IMR-90 (cell line): ENCODE measurements around the gene ACP1. TPM values are rescaled to one million over a fixed set of nuclear protein-coding genes. Genes with fewer than 3 reads are reported as not detected.

Experiments used
- ATAC-seq: fragments of 200-7000 bp; cut with Tn5 transposase; 2 replicates; pipeline ENCODE4 v1.9.1; 2020; ENCODE audit warnings: low read depth, mild to moderate bottlenecking, moderate library complexity
- BruUV-seq: library from RNA; stranded (reverse); fragments of 400-500 nt; replicated peaks from 2 replicates; lab custom pipeline; 2021; lab: Mats Ljungman, UMichigan
- CTCF ChIA-PET: fragments of 300-600 bp; formaldehyde crosslinking; extraction: SDS; loops from one replicate; lab custom pipeline; 2021; ENCODE audit warnings: antibody characterized with exemption; lab: Yijun Ruan, JAX
- POLR2A ChIA-PET: fragments of 300-600 bp; sonication (Branson Sonifier 250); formaldehyde crosslinking; loops from one replicate; lab custom pipeline; 2022; ENCODE audit warnings: antibody characterized with exemption; ENCODE audit not compliant: unreplicated experiment; lab: Charles Lee
- DNase-seq: peaks from one replicate; pipeline ENCODE4 v3.0.0; 2013
- H2AFZ ChIP-seq: replicated peaks from 2 replicates; pipeline ENCODE3; 2013; ENCODE audit warnings: low read length, mild to moderate bottlenecking; ENCODE audit not compliant: poor library complexity
- H2AK5ac ChIP-seq: 2 replicates; pipeline ENCODE4 v1.6.1; 2013; ENCODE audit warnings: low read depth, low read length, inconsistent platforms
- H2AK9ac ChIP-seq: replicated peaks from 2 replicates; pipeline ENCODE3; 2013; ENCODE audit warnings: mild to moderate bottlenecking, low read depth, low read length, moderate library complexity; ENCODE audit not compliant: poor library complexity
- H2BK120ac ChIP-seq: 2 replicates; pipeline ENCODE4 v1.6.1; 2013; ENCODE audit warnings: low read depth, low read length, inconsistent platforms
- H2BK15ac ChIP-seq: 3 replicates; pipeline ENCODE4 v1.6.1; 2013; ENCODE audit warnings: low read depth, low read length, inconsistent platforms
- H2BK20ac ChIP-seq: 2 replicates; pipeline ENCODE4 v1.6.1; 2013; ENCODE audit warnings: low read depth, mild to moderate bottlenecking, inconsistent platforms, low read length, moderate library complexity
- H2BK5ac ChIP-seq: 2 replicates; pipeline ENCODE4 v1.6.1; 2013; ENCODE audit warnings: mild to moderate bottlenecking, low read depth, low read length, inconsistent platforms; ENCODE audit not compliant: poor library complexity, severe bottlenecking
- H3K14ac ChIP-seq: replicated peaks from 2 replicates; pipeline ENCODE4 v1.6.1; 2013; ENCODE audit warnings: low read depth, low read length, inconsistent platforms
- H3K18ac ChIP-seq: 2 replicates; pipeline ENCODE4 v1.6.1; 2013; ENCODE audit warnings: low read depth, low read length, control low read depth
- H3K23ac ChIP-seq: 2 replicates; pipeline ENCODE4 v1.6.1; 2013; ENCODE audit warnings: low read depth, low read length, inconsistent platforms
- H3K27ac ChIP-seq: 2 replicates; pipeline ENCODE4 v1.5.1; 2013; ENCODE audit warnings: mild to moderate bottlenecking, control low read depth, low read length; ENCODE audit not compliant: insufficient read depth
- H3K27me3 ChIP-seq: 2 replicates; pipeline ENCODE4 v1.6.1; 2013; ENCODE audit warnings: low read length; ENCODE audit not compliant: control insufficient read depth, insufficient read depth
- H3K36me3 ChIP-seq: 2 replicates; pipeline ENCODE4 v1.6.1; 2013; ENCODE audit warnings: low read length, mixed read lengths; ENCODE audit not compliant: control insufficient read depth, insufficient read depth
- H3K4ac ChIP-seq: 2 replicates; pipeline ENCODE4 v1.6.1; 2013; ENCODE audit warnings: low read depth, low read length, inconsistent platforms
- H3K4me1 ChIP-seq: 2 replicates; pipeline ENCODE4 v1.6.1; 2013; ENCODE audit warnings: low read length, mixed read lengths; ENCODE audit not compliant: control insufficient read depth, insufficient read depth
- H3K4me2 ChIP-seq: 2 replicates; pipeline ENCODE4 v1.6.1; 2013; ENCODE audit warnings: low read depth, mild to moderate bottlenecking, control low read depth, low read length, moderate library complexity
- H3K4me3 ChIP-seq: 2 replicates; pipeline ENCODE4 v1.5.1; 2013; ENCODE audit warnings: low read depth, mild to moderate bottlenecking, control low read depth, low read length, moderate library complexity; ENCODE audit not compliant: insufficient read depth
- H3K56ac ChIP-seq: 2 replicates; pipeline ENCODE4 v1.6.1; 2013; ENCODE audit warnings: low read length, inconsistent platforms; ENCODE audit not compliant: insufficient read depth; ENCODE audit errors: extremely low read depth
- H3K79me1 ChIP-seq, 2 experiments: 2 replicates each; pipeline ENCODE4 v1.6.1; 2013; ENCODE audit warnings: low read length in 2 of 2, inconsistent platforms in 1 of 2, low read depth in 1 of 2
- H3K9ac ChIP-seq: 2 replicates; pipeline ENCODE4 v1.6.1; 2013; ENCODE audit warnings: low read depth, low read length, control low read depth
- H3K9me1 ChIP-seq: 2 replicates; pipeline ENCODE4 v1.6.1; 2013; ENCODE audit warnings: low read length, inconsistent platforms; ENCODE audit not compliant: insufficient read depth
- H3K9me3 ChIP-seq: 2 replicates; pipeline ENCODE4 v1.6.1; 2013; ENCODE audit warnings: low read length; ENCODE audit not compliant: control insufficient read depth, insufficient read depth
- H4K20me1 ChIP-seq: 2 replicates; pipeline ENCODE4 v1.6.1; 2013; ENCODE audit warnings: low read length, inconsistent platforms; ENCODE audit not compliant: insufficient read depth
- H4K5ac ChIP-seq: 2 replicates; pipeline ENCODE4 v1.6.1; 2013; ENCODE audit warnings: mild to moderate bottlenecking, low read depth, low read length, control low read depth
- H4K8ac ChIP-seq, 2 experiments: 2 replicates each; pipeline ENCODE4 v1.6.1; 2013; ENCODE audit warnings: low read depth in 2 of 2, low read length in 2 of 2, control low read depth in 1 of 2, inconsistent platforms in 1 of 2
- H4K91ac ChIP-seq: 2 replicates; pipeline ENCODE4 v1.6.1; 2013; ENCODE audit warnings: low read depth, low read length, inconsistent platforms; ENCODE audit not compliant: insufficient read depth
- CEBPB ChIP-seq: IDR thresholded peaks from 2 replicates; pipeline ENCODE4 v1.6.1; 2012; ENCODE audit warnings: low read depth, low read length, improper control_type of control experiment
- FOS ChIP-seq: fragments of 150-350 bp; IDR thresholded peaks from 2 replicates; pipeline ENCODE4 v1.6.1; 2016; ENCODE audit warnings: low read depth, low read length
- RCOR1 ChIP-seq: IDR thresholded peaks from 2 replicates; pipeline ENCODE4 v1.6.1; 2012; ENCODE audit warnings: mild to moderate bottlenecking, low read length, improper control_type of control experiment; ENCODE audit not compliant: insufficient replicate concordance
- WGBS, 2 experiments: methylation state at CpG; one replicate each; pipeline versions ENCODE4 v1.1.5 to v1.1.7; 2013; ENCODE audit warnings: missing lambda C conversion rate in 2 of 2; ENCODE audit not compliant: insufficient read length in 1 of 2; ENCODE audit errors: extremely low coverage in 2 of 2; 5-methylcytosine and 5-hydroxymethylcytosine counted together
- dilution Hi-C: fragments of 300-500 bp; cut with HindIII; formaldehyde crosslinking; loops from one replicate; pipeline ENCODE4 v1.14.3; 2018; ENCODE audit warnings: low sequenced_read_pairs; ENCODE audit not compliant: unreplicated experiment
- in situ Hi-C: fragments of 300-500 bp; cut with MboI; formaldehyde crosslinking; loops from 3 replicates; pipeline ENCODE4 v1.14.3; 2019; ENCODE audit warnings: low sequenced_read_pairs, inconsistent platforms, mixed read lengths
- intact Hi-C: fragments of 100-400 bp; cut with micrococcal nuclease; formaldehyde crosslinking; loops from 2 replicates; pipeline ENCODE4 v1.10.0; 2022
- polyA plus RNA-seq, 3 experiments: library from polyadenylated mRNA; depleted of rRNA; stranded (reverse); fragments of >200 nt; gene quantifications; 2 replicates each; pipeline ENCODE4 v1.2.3, GENCODE V29; 2012; ENCODE audit warnings: low replicate concordance in 1 of 3
- total RNA-seq: library from RNA; depleted of rRNA; stranded (reverse); fragments of >200 nt; gene quantifications from 2 replicates; pipeline ENCODE4 v1.2.3, GENCODE V29; 2012

Gene ACP1
- total and polyA plus RNA-seq, 2 of the 4 experiments (the other 2 are of a cell fraction), result 85.7 to 104 TPM

- H2BK20ac ChIP-seq, result no peak overlapping the region
- TF ChIP-seq CEBPB, result peak; percentile 72
- TF ChIP-seq FOS, result no peak
- TF ChIP-seq RCOR1, result no peak
- H4K8ac ChIP-seq, result no peak overlapping the region
- no peak overlapping the region for H2AK5ac ChIP-seq
- H3K27ac ChIP-seq, result no peak overlapping the region
- no TSS peak for BruUV-seq
- H2BK15ac ChIP-seq, result no peak overlapping the region
- H3K4me1 ChIP-seq, result peaks cover 11% of the 10 kb centered on the region
- no peak overlapping the region for H3K23ac ChIP-seq
- in situ Hi-C loops (no loop called here), intact Hi-C loops (loop anchor here (2.0 kb wide), 1 partner anchor 25 kb away; no protein-coding TSS in a partner anchor), dilution Hi-C loops (no loop called here)
- no peak overlapping the region for H3K4ac ChIP-seq
- no peaks in the 10 kb centered on the region for H3K9me3 ChIP-seq
- no peaks in the 10 kb centered on the region for H4K20me1 ChIP-seq
- no peak overlapping the region for H3K4me3 ChIP-seq
- ChIA-PET CTCF (interaction anchor here (1.6 kb wide), 1 partner anchor 12 kb away, joined by 5 read pairs; no protein-coding TSS in a partner anchor), POLR2A (interaction anchor here (0.7 kb wide), 1 partner anchor 21 kb away, joined by 3 read pairs; no protein-coding TSS in a partner anchor)
- H2AFZ ChIP-seq, result no peak overlapping the region
- H3K36me3 ChIP-seq, result peaks cover 12% of the 10 kb centered on the region
- H3K79me1 ChIP-seq, result 0 out of 4 replicates have a peak, but pooled peaks cover 0 to 4% of the 10 kb centered on the region in 2 experiments
- no peak overlapping the region for H3K14ac ChIP-seq
- no peak overlapping the region for H2BK120ac ChIP-seq
- H2AK9ac ChIP-seq, result no peak overlapping the region
- no peak overlapping the region for H2BK5ac ChIP-seq
- peaks cover 24% of the 10 kb centered on the region for H3K27me3 ChIP-seq
- no peak overlapping the region for H3K9ac ChIP-seq
- peak; percentile 49 for ATAC-seq
- no peak overlapping the region for H3K4me2 ChIP-seq
- H4K5ac ChIP-seq, result no peak overlapping the region
- H3K18ac ChIP-seq, result no peak overlapping the region
- H4K91ac ChIP-seq, result no peak overlapping the region
- peaks cover 9% of the 10 kb centered on the region; the same call in 1 of the 2 replicates for H3K9me1 ChIP-seq
- no CpG with 5 or more reads among the region's 1 CpG for WGBS, 2 experiments
- DNase-seq, result peak; percentile 84
- H3K56ac ChIP-seq, result no peak overlapping the region
Measured at GRCh38 chr2:285531-285930, 20.8 kb downstream of the ACP1 start.
